ENCODE data around the gene BHLHE23. TPM values are rescaled to one million over a fixed set of nuclear protein-coding genes. Genes with fewer than 3 reads are reported as not detected.
A peak's percentile ranks its signal among the peaks of the same experiment; 100 is the strongest.

Gene BHLHE23
- total RNA-seq, 1 experiment from 2014 or later: not detected

DNA sequence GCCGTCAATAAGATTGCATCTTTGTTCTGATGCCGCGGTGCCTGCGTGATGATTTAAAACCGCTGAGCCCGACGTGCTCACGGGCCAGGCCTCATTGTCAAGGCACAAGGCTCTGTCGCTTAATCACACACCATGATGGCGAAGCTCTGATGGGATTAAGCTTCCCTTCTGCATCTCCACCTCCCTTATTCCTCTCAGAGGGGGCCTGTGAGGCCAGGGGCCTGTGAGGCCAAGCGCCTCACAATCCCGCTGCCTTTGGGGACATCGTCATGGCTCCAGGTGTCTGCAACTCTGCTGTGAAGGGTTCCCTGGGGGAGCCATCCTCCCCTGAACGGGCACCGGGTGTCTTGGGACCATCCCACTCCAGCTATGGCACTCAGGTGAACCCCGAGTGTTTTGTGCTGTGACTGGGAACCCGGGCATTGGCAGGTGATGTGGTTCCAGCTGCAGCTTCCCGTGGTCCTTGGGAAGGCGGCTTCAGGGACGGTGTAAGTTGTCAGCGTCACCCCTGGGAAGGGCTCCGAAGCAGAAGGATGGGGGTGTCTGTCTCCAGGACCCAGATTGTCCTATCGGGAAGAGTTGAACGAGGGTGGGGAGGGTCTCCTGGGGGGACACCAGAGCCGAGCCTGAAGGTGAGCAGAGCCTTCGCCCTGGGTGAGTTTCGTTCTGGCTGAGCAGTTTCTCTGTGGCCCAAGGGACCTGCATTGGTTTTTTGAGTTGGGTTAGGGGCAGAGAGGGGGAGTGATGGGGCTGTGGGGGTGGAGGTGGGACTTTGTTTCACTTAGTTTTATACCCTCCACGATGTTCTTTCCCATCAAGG, 18.0 kb upstream of the BHLHE23 start:
- no peaks in the 10 kb centered on the region for H3K9me3 ChIP-seq (ENCODE audit: low read length)
- no peak overlapping the region for H2AFZ ChIP-seq (ENCODE audit: low read length)
- DNase-seq: no peak
- H3K4me2 ChIP-seq (ENCODE audit: low read depth, low read length, poor library complexity, severe bottlenecking): peak overlapping the region; percentile 45
- H3K27ac ChIP-seq (ENCODE audit: low read length): no peak overlapping the region
- H3K4me3 ChIP-seq (ENCODE audit: low read length): no peak overlapping the region
- no peaks in the 10 kb centered on the region for H3K36me3 ChIP-seq (ENCODE audit: insufficient read depth, low read length)
- no peaks in the 10 kb centered on the region for H3K27me3 ChIP-seq (ENCODE audit: low read length)
- no peak overlapping the region for H3K9ac ChIP-seq (ENCODE audit: low read length)
- H3K79me2 ChIP-seq (ENCODE audit: low read length): no peaks in the 10 kb centered on the region
- H3K9me2 ChIP-seq (replicated peaks; ENCODE audit: insufficient read depth, low read length): no peaks in the 10 kb centered on the region
- peaks cover 28% of the 10 kb centered on the region for H3K4me1 ChIP-seq (ENCODE audit: low read length)
- H4K20me1 ChIP-seq (ENCODE audit: insufficient read depth, low read depth, low read length): peaks cover 3% of the 10 kb centered on the region; the same call in 1 of the 2 replicates

DNA sequence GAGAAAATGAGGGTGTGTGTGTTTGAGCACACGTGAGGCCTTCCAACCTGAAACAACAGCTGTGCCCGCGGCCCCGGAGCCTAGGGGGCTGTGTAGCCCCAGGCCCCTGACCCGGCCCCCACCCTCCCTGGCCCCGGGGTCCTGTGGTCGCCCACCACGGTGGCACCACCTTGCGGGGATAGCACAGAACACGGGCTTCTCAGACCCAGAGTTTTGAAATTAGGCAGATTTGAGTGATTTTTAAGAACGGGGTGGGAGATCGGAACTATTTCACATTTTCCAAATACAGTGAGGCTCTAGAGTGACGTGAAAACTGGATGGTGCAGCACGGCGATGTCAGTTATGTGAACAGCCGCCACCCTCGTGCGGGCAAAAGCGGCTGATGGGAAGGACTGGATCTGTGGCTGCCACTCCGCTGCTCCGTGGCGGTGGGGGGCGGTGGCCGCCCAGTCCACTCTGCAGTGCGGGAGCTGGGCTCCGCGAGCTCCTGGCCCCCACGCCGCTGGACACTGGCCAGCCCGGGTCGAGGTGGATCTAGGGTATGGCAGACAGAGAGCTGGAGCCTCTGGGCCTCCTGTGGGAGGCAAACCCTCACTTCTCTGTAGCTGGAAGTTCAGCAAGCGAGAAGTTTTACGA, 17.3 kb upstream of the BHLHE23 start:
- H3K79me2 ChIP-seq (ENCODE audit: low read length): no peaks in the 10 kb centered on the region
- no peaks in the 10 kb centered on the region for H3K36me3 ChIP-seq (ENCODE audit: insufficient read depth, low read length)
- no peaks in the 10 kb centered on the region for H3K9me3 ChIP-seq (ENCODE audit: low read length)
- peaks cover 21% of the 10 kb centered on the region for H3K4me1 ChIP-seq (ENCODE audit: low read length)
- H3K9ac ChIP-seq (ENCODE audit: low read length): no peak overlapping the region
- peaks cover 3% of the 10 kb centered on the region; the same call in 1 of the 2 replicates for H4K20me1 ChIP-seq (ENCODE audit: insufficient read depth, low read depth, low read length)
- H3K4me2 ChIP-seq (ENCODE audit: low read depth, low read length, poor library complexity, severe bottlenecking): no peak overlapping the region
- H3K27ac ChIP-seq (ENCODE audit: low read length): no peak overlapping the region
- no peaks in the 10 kb centered on the region for H3K27me3 ChIP-seq (ENCODE audit: low read length)
- no peak overlapping the region for H3K4me3 ChIP-seq (ENCODE audit: low read length)
- no peak overlapping the region for H2AFZ ChIP-seq (ENCODE audit: low read length)
- no peaks in the 10 kb centered on the region for H3K9me2 ChIP-seq (replicated peaks; ENCODE audit: insufficient read depth, low read length)
- no peak for DNase-seq

DNA sequence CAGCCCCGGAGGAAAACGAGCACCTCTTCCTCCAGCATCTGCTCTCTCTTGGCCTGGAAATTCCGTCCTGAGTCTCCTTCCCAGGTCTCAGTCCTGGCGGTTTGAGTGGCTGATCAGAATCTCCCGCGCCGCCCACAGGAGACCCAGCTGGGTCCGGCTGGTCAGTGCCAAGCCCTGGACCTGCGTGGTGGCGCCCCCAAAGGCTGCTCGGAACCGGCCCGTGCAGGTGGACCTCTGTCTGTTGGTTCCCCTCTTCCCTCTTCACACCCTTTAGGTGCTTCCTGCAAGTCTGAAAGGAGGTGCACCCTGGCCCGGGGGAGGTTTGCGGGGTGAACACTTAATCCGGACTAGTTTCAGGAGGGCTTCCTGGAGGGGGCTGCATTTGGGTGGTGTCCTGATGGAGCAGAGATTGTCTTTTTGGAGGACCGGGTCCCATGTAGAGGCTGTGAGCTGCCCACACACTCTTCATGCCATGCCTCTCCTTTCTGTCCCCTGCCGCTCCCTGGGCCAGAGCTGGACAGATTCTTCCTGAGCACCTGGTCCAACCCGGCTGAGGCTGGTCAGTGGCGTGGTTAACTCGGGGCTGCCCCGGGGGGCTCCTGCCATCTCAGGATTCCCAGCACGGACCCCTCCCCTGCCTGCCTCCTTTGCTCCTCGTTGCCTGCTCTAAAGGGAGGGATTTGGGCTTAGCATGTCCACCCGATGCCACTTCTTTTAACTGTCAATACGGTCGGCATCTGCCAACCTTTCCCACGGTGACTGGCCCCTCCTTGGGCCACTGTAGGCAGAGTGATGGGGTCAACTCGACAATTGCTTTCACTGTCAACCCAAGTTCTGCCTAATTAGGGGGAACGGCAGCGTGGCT, 16.5 kb upstream of the BHLHE23 start:
- H3K9me2 ChIP-seq (replicated peaks; ENCODE audit: insufficient read depth, low read length): no peaks in the 10 kb centered on the region
- peaks cover 16% of the 10 kb centered on the region for H3K4me1 ChIP-seq (ENCODE audit: low read length)
- peaks cover 3% of the 10 kb centered on the region; the same call in 1 of the 2 replicates for H4K20me1 ChIP-seq (ENCODE audit: insufficient read depth, low read depth, low read length)
- H3K9ac ChIP-seq (ENCODE audit: low read length): no peak overlapping the region
- no peak for DNase-seq
- no peak overlapping the region for H3K4me3 ChIP-seq (ENCODE audit: low read length)
- no peaks in the 10 kb centered on the region for H3K27me3 ChIP-seq (ENCODE audit: low read length)
- H3K9me3 ChIP-seq (ENCODE audit: low read length): no peaks in the 10 kb centered on the region
- H3K79me2 ChIP-seq (ENCODE audit: low read length): no peaks in the 10 kb centered on the region
- H3K36me3 ChIP-seq (ENCODE audit: insufficient read depth, low read length): no peaks in the 10 kb centered on the region
- H3K4me2 ChIP-seq (ENCODE audit: low read depth, low read length, poor library complexity, severe bottlenecking): no peak overlapping the region
- no peak overlapping the region for H2AFZ ChIP-seq (ENCODE audit: low read length)
- H3K27ac ChIP-seq (ENCODE audit: low read length): no peak overlapping the region

DNA sequence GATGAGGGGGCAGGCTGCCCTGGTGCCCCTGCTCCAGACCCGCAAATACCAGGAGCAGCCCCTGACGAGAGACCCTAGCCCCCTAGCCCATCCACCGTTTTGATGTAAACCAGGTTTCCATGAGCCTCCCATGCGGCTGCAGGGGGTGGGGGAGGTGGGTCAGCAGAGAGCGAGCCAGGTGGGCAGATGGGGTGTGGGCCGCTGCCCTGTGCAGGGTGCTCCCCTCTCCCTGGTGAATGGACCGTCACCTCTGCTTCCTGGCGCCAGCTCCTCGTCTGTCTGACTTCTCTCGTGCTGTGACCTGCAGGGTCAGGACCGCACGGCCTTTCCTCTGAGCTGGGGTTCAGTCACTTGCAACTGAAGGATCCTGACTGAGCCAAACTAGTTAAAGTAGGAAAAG, 15.7 kb upstream of the BHLHE23 start:
- Histone ChIP-seq H3K4me3 (ENCODE audit: low read length) (no peak overlapping the region), H3K9me2 (replicated peaks; ENCODE audit: insufficient read depth, low read length) (no peaks in the 10 kb centered on the region), H3K4me2 (ENCODE audit: low read depth, low read length, poor library complexity, severe bottlenecking) (no peak overlapping the region), H4K20me1 (ENCODE audit: insufficient read depth, low read depth, low read length) (peaks cover 3% of the 10 kb centered on the region; the same call in 1 of the 2 replicates), H3K9ac (ENCODE audit: low read length) (no peak overlapping the region), H2AFZ (ENCODE audit: low read length) (no peak overlapping the region), H3K27me3 (ENCODE audit: low read length) (no peaks in the 10 kb centered on the region), H3K4me1 (ENCODE audit: low read length) (peaks cover 13% of the 10 kb centered on the region), H3K36me3 (ENCODE audit: insufficient read depth, low read length) (no peaks in the 10 kb centered on the region), H3K79me2 (ENCODE audit: low read length) (no peaks in the 10 kb centered on the region), H3K9me3 (ENCODE audit: low read length) (no peaks in the 10 kb centered on the region), H3K27ac (ENCODE audit: low read length) (no peak overlapping the region)
- no peak for DNase-seq

DNA sequence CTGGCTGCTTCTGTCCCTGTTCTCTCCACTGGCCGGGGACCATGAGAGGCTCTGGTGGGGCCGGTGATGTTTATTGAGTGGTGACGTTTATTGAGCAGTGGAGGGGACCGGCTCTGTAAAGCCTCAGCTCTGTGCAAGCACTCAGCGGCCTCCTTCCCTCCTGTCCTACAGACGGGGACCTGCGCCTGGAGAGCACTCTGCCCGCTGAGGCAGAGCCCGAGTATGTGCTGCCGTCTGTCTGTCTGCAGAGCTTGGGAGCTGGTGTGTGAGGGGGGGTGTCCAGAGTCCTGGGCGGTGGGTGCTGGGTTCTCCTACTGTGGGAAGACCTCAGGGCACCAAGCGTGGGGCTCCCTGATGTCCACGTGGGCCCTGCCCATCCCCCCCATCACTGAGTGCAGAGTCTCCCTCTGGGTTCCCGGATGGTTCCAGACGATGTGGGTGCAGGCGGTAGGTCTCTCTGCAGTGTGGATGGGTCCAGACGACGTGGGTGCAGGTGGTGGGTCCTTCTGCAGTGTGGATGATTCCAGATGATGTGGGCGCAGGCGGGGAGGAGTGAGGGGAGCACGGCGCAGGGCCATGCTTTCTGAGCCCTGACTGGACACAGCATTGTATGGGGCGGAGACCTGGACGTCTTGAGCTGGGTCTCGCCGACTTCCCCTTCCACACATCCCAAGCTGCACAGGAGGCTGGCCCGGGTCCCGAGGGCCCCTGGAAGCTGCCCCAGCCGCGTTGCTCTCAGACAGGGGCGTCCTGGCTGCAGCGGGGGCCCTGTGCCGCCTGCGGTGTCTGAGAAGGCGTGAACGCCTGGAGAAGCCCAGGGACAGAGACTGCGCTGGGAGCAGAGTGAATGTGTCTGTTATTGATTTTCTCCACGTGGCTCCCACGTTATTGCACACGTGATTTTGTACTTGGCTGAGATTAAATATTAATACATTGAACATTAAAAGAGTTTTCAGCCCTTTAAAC, 14.9 kb upstream of the BHLHE23 start:
- no peak for DNase-seq
- peaks cover 13% of the 10 kb centered on the region for H3K4me1 ChIP-seq (ENCODE audit: low read length)
- peaks cover 3% of the 10 kb centered on the region; the same call in 1 of the 2 replicates for H4K20me1 ChIP-seq (ENCODE audit: insufficient read depth, low read depth, low read length)
- H3K27ac ChIP-seq (ENCODE audit: low read length): no peak overlapping the region
- no peaks in the 10 kb centered on the region for H3K9me3 ChIP-seq (ENCODE audit: low read length)
- no peaks in the 10 kb centered on the region for H3K27me3 ChIP-seq (ENCODE audit: low read length)
- no peak overlapping the region for H2AFZ ChIP-seq (ENCODE audit: low read length)
- H3K36me3 ChIP-seq (ENCODE audit: insufficient read depth, low read length): no peaks in the 10 kb centered on the region
- no peaks in the 10 kb centered on the region for H3K9me2 ChIP-seq (replicated peaks; ENCODE audit: insufficient read depth, low read length)
- no peak overlapping the region for H3K4me2 ChIP-seq (ENCODE audit: low read depth, low read length, poor library complexity, severe bottlenecking)
- H3K79me2 ChIP-seq (ENCODE audit: low read length): no peaks in the 10 kb centered on the region
- H3K4me3 ChIP-seq (ENCODE audit: low read length): no peak overlapping the region
- no peak overlapping the region for H3K9ac ChIP-seq (ENCODE audit: low read length)

DNA sequence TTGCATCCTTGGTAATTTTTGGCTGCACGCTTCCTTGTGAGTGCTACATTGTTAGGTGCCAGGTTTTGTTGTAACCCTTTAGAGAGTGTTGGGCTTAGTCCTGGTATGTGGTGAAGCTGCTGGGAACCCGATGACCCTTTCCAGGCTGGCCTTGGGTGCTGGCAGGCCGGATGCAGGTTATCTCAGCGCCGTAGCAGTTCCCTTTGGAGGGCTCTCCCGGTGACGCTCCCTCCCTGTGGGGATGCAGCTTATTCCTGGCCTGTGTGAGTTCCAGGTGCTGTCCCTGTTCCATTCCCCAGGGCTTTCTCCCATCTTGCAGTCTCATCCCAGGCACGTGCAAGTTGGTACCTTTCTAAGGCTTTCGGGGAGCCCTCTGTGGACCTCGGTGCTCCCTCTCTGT, 13.9 kb upstream of the BHLHE23 start:
- Histone ChIP-seq H3K4me1 (ENCODE audit: low read length) (peaks cover 13% of the 10 kb centered on the region), H2AFZ (ENCODE audit: low read length) (no peak overlapping the region), H3K27ac (ENCODE audit: low read length) (no peak overlapping the region), H3K4me3 (ENCODE audit: low read length) (no peak overlapping the region), H3K4me2 (ENCODE audit: low read depth, low read length, poor library complexity, severe bottlenecking) (no peak overlapping the region), H3K9ac (ENCODE audit: low read length) (no peak overlapping the region), H3K27me3 (ENCODE audit: low read length) (no peaks in the 10 kb centered on the region), H3K36me3 (ENCODE audit: insufficient read depth, low read length) (no peaks in the 10 kb centered on the region), H3K79me2 (ENCODE audit: low read length) (no peaks in the 10 kb centered on the region), H3K9me2 (replicated peaks; ENCODE audit: insufficient read depth, low read length) (no peaks in the 10 kb centered on the region), H3K9me3 (ENCODE audit: low read length) (no peaks in the 10 kb centered on the region), H4K20me1 (ENCODE audit: insufficient read depth, low read depth, low read length) (peaks cover 3% of the 10 kb centered on the region; the same call in 1 of the 2 replicates)
- no peak for DNase-seq

DNA sequence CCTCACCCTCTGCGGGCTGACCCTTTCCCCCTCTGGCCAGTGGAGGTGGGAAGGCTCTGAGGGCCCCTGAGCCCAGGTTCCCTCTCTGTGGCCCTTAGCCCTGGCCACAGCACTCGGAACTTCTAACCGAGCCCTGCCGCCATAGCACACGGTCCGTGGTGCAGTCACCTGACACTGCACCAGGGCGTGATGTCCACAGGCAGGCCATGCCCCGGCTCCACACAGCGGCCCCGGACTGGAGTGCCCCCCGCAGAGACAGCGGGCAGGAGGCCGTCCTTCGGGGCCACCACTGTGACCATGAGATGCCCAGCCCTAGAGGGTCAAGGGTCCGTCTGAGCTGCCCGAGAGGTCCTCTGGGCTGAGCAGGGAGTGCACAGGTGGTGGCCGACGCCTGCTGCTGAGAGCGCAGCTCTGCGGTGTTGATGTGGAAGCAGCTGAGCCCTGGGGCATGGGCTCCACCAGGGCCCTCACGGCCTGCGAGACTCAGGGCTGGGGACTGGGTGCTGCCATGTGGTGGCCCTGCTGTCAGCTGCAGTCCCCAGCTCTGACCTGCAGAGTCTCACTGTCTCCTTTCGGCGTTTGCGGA, 11.2 kb upstream of the BHLHE23 start:
- no peak for DNase-seq
- H3K27me3 ChIP-seq (ENCODE audit: low read length): no peaks in the 10 kb centered on the region
- H3K9me2 ChIP-seq (replicated peaks; ENCODE audit: insufficient read depth, low read length): no peaks in the 10 kb centered on the region
- no peaks in the 10 kb centered on the region for H3K4me1 ChIP-seq (ENCODE audit: low read length)
- H3K36me3 ChIP-seq (ENCODE audit: insufficient read depth, low read length): no peaks in the 10 kb centered on the region
- H3K9me3 ChIP-seq (ENCODE audit: low read length): peaks cover 3% of the 10 kb centered on the region; the same call in 1 of the 2 replicates
- H3K79me2 ChIP-seq (ENCODE audit: low read length): no peaks in the 10 kb centered on the region
- no peaks in the 10 kb centered on the region for H4K20me1 ChIP-seq (ENCODE audit: insufficient read depth, low read depth, low read length)
- no peak overlapping the region for H2AFZ ChIP-seq (ENCODE audit: low read length)
- H3K4me3 ChIP-seq (ENCODE audit: low read length): no peak overlapping the region
- H3K27ac ChIP-seq (ENCODE audit: low read length): no peak overlapping the region
- no peak overlapping the region for H3K4me2 ChIP-seq (ENCODE audit: low read depth, low read length, poor library complexity, severe bottlenecking)
- no peak overlapping the region for H3K9ac ChIP-seq (ENCODE audit: low read length)

All from Karpas-422 (cell line).